SU-DHL-6 (cell line): ENCODE results near the gene TPD52L2.

Experiments used
- H2AFZ ChIP-seq: fragments of 200-600 bp; sonication (generic); 2 replicates; pipeline ENCODE4 v1.6.1; 2014; ENCODE audit warnings: low read depth, mild to moderate bottlenecking, moderate library complexity, mixed read lengths, antibody characterized with exemption, low read length; ENCODE audit not compliant: severe bottlenecking
- H3F3A ChIP-seq: fragments of 200-600 bp; shearing (Covaris generic); 2 replicates; pipeline ENCODE4 v1.6.0; 2016; ENCODE audit warnings: antibody characterized with exemption, mild to moderate bottlenecking; ENCODE audit not compliant: insufficient read depth
- H3K27ac ChIP-seq: fragments of 200-600 bp; sonication (generic); 2 replicates; pipeline ENCODE4 v1.5.1; 2016; ENCODE audit warnings: low read depth, mild to moderate bottlenecking, low read length, moderate library complexity, mixed read lengths
- H3K27me3 ChIP-seq: fragments of 200-600 bp; sonication (generic), shearing (Covaris generic); 2 replicates; pipeline ENCODE4 v1.6.0; 2014; ENCODE audit warnings: mild to moderate bottlenecking, low read length
- H3K36me3 ChIP-seq: fragments of 200-600 bp; sonication (generic); 2 replicates; pipeline ENCODE4 v1.6.1; 2014; ENCODE audit warnings: mild to moderate bottlenecking, low read length, mixed read lengths
- H3K4me2 ChIP-seq: fragments of 300-600, 200-600 bp; shearing (Covaris generic), sonication (generic); 2 replicates; pipeline ENCODE4 v1.6.0; 2014; ENCODE audit warnings: low read length, low read depth, mild to moderate bottlenecking; ENCODE audit not compliant: poor library complexity, severe bottlenecking
- H3K4me3 ChIP-seq: fragments of 200-600 bp; sonication (generic); 2 replicates; pipeline ENCODE4 v1.5.1; 2014; ENCODE audit warnings: antibody characterized with exemption, low read length, mild to moderate bottlenecking, mixed read lengths; ENCODE audit not compliant: insufficient read depth, poor library complexity, severe bottlenecking
- H3K79me2 ChIP-seq: fragments of 200-600 bp; sonication (generic); 2 replicates; pipeline ENCODE4 v1.6.1; 2014; ENCODE audit warnings: mild to moderate bottlenecking, low read length, moderate library complexity; ENCODE audit not compliant: insufficient read depth
- H3K9ac ChIP-seq: fragments of 200-600 bp; sonication (generic); 2 replicates; pipeline ENCODE4 v1.7.0; 2014; ENCODE audit warnings: mild to moderate bottlenecking, low read length
- H3K9me2 ChIP-seq: fragments of 200-600 bp; sonication (generic); replicated peaks from 2 replicates; pipeline ENCODE4 v1.6.1; 2014; ENCODE audit warnings: low read length; ENCODE audit not compliant: insufficient read depth
- H3K9me3 ChIP-seq: fragments of 200-600 bp; sonication (generic); 2 replicates; pipeline ENCODE4 v1.6.1; 2014; ENCODE audit warnings: low read length, mixed read lengths; ENCODE audit not compliant: insufficient read depth
- H4K20me1 ChIP-seq: fragments of 200-600 bp; sonication (generic); 2 replicates; pipeline ENCODE4 v1.6.1; 2014; ENCODE audit warnings: low read depth, mild to moderate bottlenecking, antibody characterized with exemption, low read length, moderate library complexity, mixed read lengths
- EZH2phosphoT487 ChIP-seq: fragments of 200-600 bp; sonication (generic), shearing (Covaris generic); conservative IDR thresholded peaks from 2 replicates; pipeline ENCODE4 v1.6.1; 2018; ENCODE audit warnings: mild to moderate bottlenecking, antibody characterized with exemption, low read length, moderate library complexity, mixed read lengths
- TF ChIP-seq, protein P1 (sequence below): fragments of 200-600 bp; sonication (generic); IDR thresholded peaks from one replicate; pipeline ENCODE4 v1.5.1; 2017; ENCODE audit warnings: antibody characterized with exemption, mild to moderate bottlenecking, low read length, moderate library complexity; ENCODE audit not compliant: insufficient read depth, poor library complexity, severe bottlenecking

Gene TPD52L2

DNA sequence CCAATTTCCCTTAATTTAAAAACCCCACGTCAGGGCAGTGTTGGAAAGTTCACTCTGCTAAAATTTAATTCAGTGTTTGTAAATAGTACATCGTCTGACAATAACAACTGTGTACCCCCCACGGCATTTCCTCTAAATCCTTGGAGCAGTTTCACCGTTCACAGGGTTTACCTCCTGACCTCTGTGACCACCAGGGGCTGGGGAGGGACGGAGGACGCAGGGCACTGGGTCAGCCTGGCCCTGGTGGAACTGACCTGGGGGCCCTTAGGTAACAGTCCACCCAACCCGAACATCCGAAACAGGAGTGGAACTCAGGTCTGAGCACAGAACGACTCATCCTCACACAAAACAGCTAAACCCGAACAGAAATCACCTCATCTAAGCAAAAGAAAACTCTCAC, 36.1 kb upstream of the TPD52L2 start:
- H4K20me1 ChIP-seq: no peaks in the 10 kb centered on the region

DNA sequence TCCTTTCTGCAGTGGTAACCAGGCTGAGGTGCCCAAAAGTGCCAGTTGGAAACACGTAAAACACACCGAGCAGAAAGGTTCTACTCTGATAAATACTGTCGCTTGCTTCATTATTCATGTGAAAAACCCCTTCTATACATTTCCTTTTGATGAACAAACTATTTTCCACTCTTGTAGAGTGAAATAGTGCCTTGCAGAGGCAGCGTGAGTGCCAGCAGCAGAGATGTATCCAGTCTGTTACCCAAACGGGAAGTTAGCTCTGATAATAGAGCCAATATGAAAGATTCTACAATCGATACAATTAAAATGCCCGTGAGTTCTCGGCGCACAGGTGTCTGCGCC, 35.5 kb upstream of the TPD52L2 start:
- Histone ChIP-seq H3K9ac (no peak overlapping the region), H3K36me3 (no peaks in the 10 kb centered on the region), H3K4me3 (no peak overlapping the region), H3K4me2 (no peak overlapping the region), H3K9me3 (no peaks in the 10 kb centered on the region), H3K27ac (no peak overlapping the region), H3K27me3 (no peaks in the 10 kb centered on the region), H3K79me2 (no peaks in the 10 kb centered on the region), H3K9me2 (no peaks in the 10 kb centered on the region), H2AFZ (no peak overlapping the region), H4K20me1 (no peaks in the 10 kb centered on the region), H3F3A (no peaks in the 10 kb centered on the region)
- TF ChIP-seq, protein P1, sequence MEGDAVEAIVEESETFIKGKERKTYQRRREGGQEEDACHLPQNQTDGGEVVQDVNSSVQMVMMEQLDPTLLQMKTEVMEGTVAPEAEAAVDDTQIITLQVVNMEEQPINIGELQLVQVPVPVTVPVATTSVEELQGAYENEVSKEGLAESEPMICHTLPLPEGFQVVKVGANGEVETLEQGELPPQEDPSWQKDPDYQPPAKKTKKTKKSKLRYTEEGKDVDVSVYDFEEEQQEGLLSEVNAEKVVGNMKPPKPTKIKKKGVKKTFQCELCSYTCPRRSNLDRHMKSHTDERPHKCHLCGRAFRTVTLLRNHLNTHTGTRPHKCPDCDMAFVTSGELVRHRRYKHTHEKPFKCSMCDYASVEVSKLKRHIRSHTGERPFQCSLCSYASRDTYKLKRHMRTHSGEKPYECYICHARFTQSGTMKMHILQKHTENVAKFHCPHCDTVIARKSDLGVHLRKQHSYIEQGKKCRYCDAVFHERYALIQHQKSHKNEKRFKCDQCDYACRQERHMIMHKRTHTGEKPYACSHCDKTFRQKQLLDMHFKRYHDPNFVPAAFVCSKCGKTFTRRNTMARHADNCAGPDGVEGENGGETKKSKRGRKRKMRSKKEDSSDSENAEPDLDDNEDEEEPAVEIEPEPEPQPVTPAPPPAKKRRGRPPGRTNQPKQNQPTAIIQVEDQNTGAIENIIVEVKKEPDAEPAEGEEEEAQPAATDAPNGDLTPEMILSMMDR: no peak
- no peak for TF ChIP-seq EZH2phosphoT487

More for the DNA sequence above, 36.1 kb upstream of the TPD52L2 start:
- Histone ChIP-seq H3K9ac (no peak overlapping the region), H3F3A (no peaks in the 10 kb centered on the region), H3K36me3 (no peaks in the 10 kb centered on the region), H3K27ac (no peak overlapping the region), H2AFZ (no peak overlapping the region), H3K9me2 (no peaks in the 10 kb centered on the region), H3K27me3 (no peaks in the 10 kb centered on the region), H3K79me2 (no peaks in the 10 kb centered on the region), H3K4me3 (no peak overlapping the region), H3K9me3 (no peaks in the 10 kb centered on the region), H3K4me2 (no peak overlapping the region)
- TF ChIP-seq EZH2phosphoT487: no peak
- TF ChIP-seq, protein P1: no peak

DNA sequence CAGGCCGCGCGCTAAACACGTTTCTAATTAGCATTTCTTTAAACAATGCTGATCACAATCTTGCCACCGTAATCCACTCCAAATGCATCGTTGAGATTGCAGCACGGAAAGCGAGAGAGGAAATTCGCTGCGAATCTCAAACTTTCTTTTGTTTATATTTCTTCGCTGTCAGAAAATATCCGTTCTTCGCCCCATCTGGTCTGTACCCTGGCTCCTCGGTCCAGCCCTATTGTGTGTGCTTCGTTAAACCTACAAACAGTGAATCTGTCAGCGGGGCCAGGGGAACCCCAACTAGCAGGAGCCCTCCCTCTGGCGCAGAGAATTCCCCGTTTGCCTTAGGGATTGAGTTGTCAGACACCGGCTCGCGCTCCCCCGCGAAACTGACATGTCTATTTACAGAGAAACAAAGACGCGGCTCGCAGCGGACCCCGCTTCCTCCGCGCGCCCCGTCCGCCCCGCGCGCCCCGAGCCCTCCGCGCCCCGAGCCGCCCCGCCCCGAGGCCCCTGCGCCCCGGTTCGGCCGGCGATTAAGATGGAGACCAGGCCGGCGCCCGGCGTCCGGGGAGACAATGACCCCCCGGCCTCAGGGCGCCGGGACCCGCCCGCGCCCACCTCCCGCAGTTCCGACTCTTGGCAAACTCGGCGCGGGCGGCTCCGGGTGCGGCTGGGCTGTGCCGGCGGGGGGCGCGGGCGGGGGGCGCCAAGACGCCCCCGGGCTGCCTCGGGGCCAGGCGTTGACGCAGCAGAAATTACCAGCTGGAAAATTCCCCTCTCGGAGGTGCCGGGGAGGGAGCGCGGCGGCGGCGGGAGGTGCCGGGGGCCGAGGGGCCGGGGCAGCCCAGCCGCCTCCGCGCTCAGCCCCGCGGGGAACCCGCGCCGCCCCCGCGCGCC, 34.9 kb upstream of the TPD52L2 start:
- no peaks in the 10 kb centered on the region for H3K79me2 ChIP-seq
- H3K27ac ChIP-seq: no peak overlapping the region
- H3K36me3 ChIP-seq: no peaks in the 10 kb centered on the region
- H2AFZ ChIP-seq: no peak overlapping the region
- no peaks in the 10 kb centered on the region for H3K27me3 ChIP-seq
- no peaks in the 10 kb centered on the region for H3K9me3 ChIP-seq
- TF ChIP-seq, protein P1: no peak
- no peak for TF ChIP-seq EZH2phosphoT487
- no peaks in the 10 kb centered on the region for H4K20me1 ChIP-seq
- peak overlapping the region; percentile 48 for H3K4me2 ChIP-seq
- H3K4me3 ChIP-seq: no peak overlapping the region
- no peak overlapping the region for H3K9ac ChIP-seq
- H3K9me2 ChIP-seq: no peaks in the 10 kb centered on the region
- no peaks in the 10 kb centered on the region for H3F3A ChIP-seq
